HFFc6 (cell line): Measurements from ENCODE around the gene TMEM200B. TPM values are rescaled to one million over a fixed set of nuclear protein-coding genes. Genes with fewer than 3 reads are reported as not detected.

Experiments used
- DNase-seq: peaks from one replicate; pipeline ENCODE4 v3.0.0-alpha.2; 2018
- H3K27ac Mint-ChIP-seq: 2 replicates; pipeline ENCODE4 v1.8.0; 2020; ENCODE audit warnings: mild to moderate bottlenecking, mixed read lengths
- H3K27me3 Mint-ChIP-seq: 2 replicates; pipeline ENCODE4 v1.8.0; 2021; ENCODE audit warnings: mild to moderate bottlenecking, moderate library complexity, mixed read lengths; ENCODE audit not compliant: insufficient read depth
- H3K36me3 Mint-ChIP-seq: 2 replicates; pipeline ENCODE4 v1.8.0; 2021; ENCODE audit warnings: low read depth, mixed read lengths
- H3K4me1 Mint-ChIP-seq: 2 replicates; pipeline ENCODE4 v1.8.0; 2020; ENCODE audit warnings: low read depth, mixed read lengths
- H3K4me3 Mint-ChIP-seq: 2 replicates; pipeline ENCODE4 v1.8.0; 2020; ENCODE audit warnings: mild to moderate bottlenecking, moderate library complexity, mixed read lengths
- H3K9me3 Mint-ChIP-seq: 2 replicates; pipeline ENCODE4 v1.8.0; 2020; ENCODE audit warnings: mild to moderate bottlenecking, mixed read lengths
- CTCF ChIP-seq: fragments of 200-600 bp; sonication (generic); IDR thresholded peaks from 2 replicates; pipeline ENCODE4 v1.5.0; 2021; ENCODE audit warnings: antibody characterized with exemption, mild to moderate bottlenecking
- total RNA-seq, 6 experiments: library from RNA; stranded (reverse); fragmentation: NEBNext Ultra II Directional; extraction: Animal tissue kit (Norgen Biotek cat#: 25700); gene quantifications; 2 replicates in 1 of 6; 3 replicates in 5 of 6; pipeline ENCODE4 v1.2.3, GENCODE V29; 2021

The TMEM200B gene
- total RNA-seq, 6 experiments from 2014 or later: 12.7 to 15.4 (median 13.6) TPM

GRCh38 chr1:29077155-29077554 is 46.5 kb downstream of the TMEM200B start:
- DNase-seq: no peak
- TF ChIP-seq CTCF: no peak
- Mint-ChIP-seq H3K27me3 (peaks cover 4% of the 10 kb centered on the region; the same call in 1 of the 2 replicates), H3K4me3 (no peak overlapping the region), H3K36me3 (no peaks in the 10 kb centered on the region), H3K27ac (no peak overlapping the region), H3K4me1 (no peaks in the 10 kb centered on the region), H3K9me3 (no peaks in the 10 kb centered on the region)

Other genes starting within 250 kb of the TMEM200B start
- gene EPB41, start 209.3 kb downstream of the TMEM200B start, total RNA-seq: 1 to 10 TPM; 2.4 to 8.8 (median 3.4) TPM
- gene SRSF4, start 58.0 kb upstream of the TMEM200B start, total RNA-seq: 10 to 100 TPM; 47.6 to 54.5 (median 51.5) TPM
- 10 to 100 TPM; 20.5 to 27.1 (median 21.9) TPM for gene MECR, start 107.0 kb upstream of the TMEM200B start, total RNA-seq
- 1 to 10 TPM; 5.6 to 8.1 (median 7.0) TPM for gene PTPRU, start 112.6 kb upstream of the TMEM200B start, total RNA-seq